ENCODE measurements around the gene GALM. TPM values are rescaled to one million over a fixed set of nuclear protein-coding genes. Genes with fewer than 3 reads are reported as not detected.

Gene GALM
- total and polyA plus RNA-seq, 10 of the 15 experiments (the other 5 are each of a cell fraction or from before 2014, with no cell fraction given) = 1.1 to 4.0 (median 1.7) TPM

DNA sequence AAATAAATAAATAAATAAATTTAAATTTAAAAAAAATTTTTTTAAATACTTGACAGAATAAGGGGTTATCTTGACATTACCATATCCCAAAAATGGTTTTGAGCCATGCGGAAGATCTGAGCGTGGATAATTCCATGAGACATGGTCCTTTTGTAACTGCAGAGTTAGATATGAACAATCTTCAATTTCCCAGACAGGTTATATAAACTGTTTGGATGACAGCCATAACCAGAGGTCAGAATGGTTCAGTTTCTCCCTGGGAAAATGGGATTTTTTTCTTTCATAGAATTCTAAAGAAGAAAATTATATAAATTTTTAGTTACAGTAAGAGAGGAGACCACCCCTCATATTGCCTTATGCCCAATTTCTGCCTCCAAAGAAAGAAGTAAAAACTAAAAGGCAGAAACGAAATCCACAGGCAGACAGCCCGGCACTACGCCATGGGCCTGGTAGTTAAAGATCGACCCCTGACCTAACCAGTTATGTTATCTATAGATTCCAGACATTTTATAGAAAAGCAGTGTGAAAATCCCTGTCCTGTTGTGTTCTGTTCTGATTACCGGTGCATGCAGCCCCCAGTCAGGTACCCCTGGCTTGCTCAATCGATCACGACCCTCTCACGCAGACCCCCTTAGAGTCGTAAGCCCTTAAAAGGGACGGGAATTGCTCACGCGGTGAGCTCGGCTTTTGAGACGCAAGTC, 3.0 kb downstream of the GALM start:
- no TSS peak for BruUV-seq (replicated peaks)
- Histone ChIP-seq H3K79me2 (ENCODE audit: control insufficient read depth, insufficient read depth, low read length) (no peaks in the 10 kb centered on the region), H3K4me2 (ENCODE audit: control insufficient read depth, insufficient read depth) (no peak overlapping the region), H4K20me1 (ENCODE audit: control insufficient read depth, insufficient read depth) (no peaks in the 10 kb centered on the region), H3K27ac (ENCODE audit: control insufficient read depth, insufficient read depth) (no peak overlapping the region), H3K4me3 (no peak overlapping the region), H2AFZ (ENCODE audit: control insufficient read depth, low read depth, low read length) (no peak overlapping the region), H3K36me3 (ENCODE audit: control insufficient read depth in 2 of 2, insufficient read depth in 2 of 2, low read length in 1 of 2) (no peaks in the 10 kb centered on the region), H3K9me3 (replicated peaks; ENCODE audit: control insufficient read depth, insufficient read depth, low read length) (no peaks in the 10 kb centered on the region), H3K27me3 (replicated peaks in 1 of 2; ENCODE audit: control insufficient read depth in 2 of 2, insufficient read depth in 2 of 2, low read length in 1 of 2) (no peaks in the 10 kb centered on the region; a peak in 1 of 4 replicates), H3K9ac (ENCODE audit: control insufficient read depth, insufficient read depth, low read length) (no peak overlapping the region), H3K4me1 (ENCODE audit: control insufficient read depth, insufficient read depth, low read length) (peaks cover 20% of the 10 kb centered on the region)
- 78% methylated on average over 16 of the region's 16 CpGs for WGBS (ENCODE audit: insufficient coverage, insufficient replicate concordance, low lambda C conversion rate, missing lambda C conversion rate)
- POLR2A ChIA-PET = interaction anchor here (0.5 kb wide), 1 partner anchor 40 kb away, joined by 3 read pairs; no protein-coding TSS in a partner anchor
- RAD21 ChIA-PET (ENCODE audit: unreplicated experiment) = interaction anchor here (0.7 kb wide), 1 partner anchor 76 kb away, joined by 3 read pairs; no protein-coding TSS in a partner anchor
- intact Hi-C loops (cut with micrococcal nuclease; ENCODE audit: unreplicated experiment) = no loop called here
- SMC1A ChIA-PET (ENCODE audit: uncharacterized antibody, unreplicated experiment) = interaction anchor here (1.1 kb wide), 1 partner anchor 65 kb away, joined by 3 read pairs; no protein-coding TSS in a partner anchor
- ATAC-seq (no peak), FAIRE-seq (no peak), DNase-seq (ENCODE audit: low read depth, low spot score) (no peak)
- CTCF ChIA-PET = no interaction called here
- TF ChIP-seq CHD4 (IDR thresholded peaks at IDR 0.05) (no peak), BRCA1 (IDR thresholded peaks at IDR 0.05; ENCODE audit: low read depth, low read length) (no peak), POLR2AphosphoS5 (IDR thresholded peaks at IDR 0.05; ENCODE audit: low read length) (no peak), RAD21 (IDR thresholded peaks at IDR 0.05; ENCODE audit: insufficient read depth, low read depth, low read length) (no peak), ZNF207 (IDR thresholded peaks at IDR 0.05; ENCODE audit: borderline replicate concordance) (no peak), MTA2 (IDR thresholded peaks at IDR 0.05; ENCODE audit: low read depth) (no peak), NR2C1 (IDR thresholded peaks at IDR 0.05) (no peak), HDAC6 (IDR thresholded peaks at IDR 0.05; ENCODE audit: unreplicated experiment) (no peak), ASH2L (IDR thresholded peaks at IDR 0.05; ENCODE audit: borderline replicate concordance, low read depth) (no peak), ZBTB33 (IDR thresholded peaks at IDR 0.05) (no peak), ZNF24 (IDR thresholded peaks at IDR 0.05) (no peak)
- TF ChIP-seq, protein P1, sequence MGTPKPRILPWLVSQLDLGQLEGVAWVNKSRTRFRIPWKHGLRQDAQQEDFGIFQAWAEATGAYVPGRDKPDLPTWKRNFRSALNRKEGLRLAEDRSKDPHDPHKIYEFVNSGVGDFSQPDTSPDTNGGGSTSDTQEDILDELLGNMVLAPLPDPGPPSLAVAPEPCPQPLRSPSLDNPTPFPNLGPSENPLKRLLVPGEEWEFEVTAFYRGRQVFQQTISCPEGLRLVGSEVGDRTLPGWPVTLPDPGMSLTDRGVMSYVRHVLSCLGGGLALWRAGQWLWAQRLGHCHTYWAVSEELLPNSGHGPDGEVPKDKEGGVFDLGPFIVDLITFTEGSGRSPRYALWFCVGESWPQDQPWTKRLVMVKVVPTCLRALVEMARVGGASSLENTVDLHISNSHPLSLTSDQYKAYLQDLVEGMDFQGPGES (IDR thresholded peaks at IDR 0.05) = no peak
- in situ Hi-C loops (cut with MboI) = no loop called here
